HG02981 (cell line): ENCODE results near the gene MT2A.
"Not testable (repeated sequence)": the region's sequence is repeated elsewhere in the genome, so short reads cannot be mapped to it uniquely, and the experiment has no call there.

Source experiments
- ATAC-seq: cut with Tn5 transposase; IDR thresholded peaks from one replicate; pipeline ENCODE4 v1.9.1; 2021; ENCODE audit warnings: mild to moderate bottlenecking, moderate library complexity; ENCODE audit not compliant: unreplicated experiment

MT2A gene

DNA sequence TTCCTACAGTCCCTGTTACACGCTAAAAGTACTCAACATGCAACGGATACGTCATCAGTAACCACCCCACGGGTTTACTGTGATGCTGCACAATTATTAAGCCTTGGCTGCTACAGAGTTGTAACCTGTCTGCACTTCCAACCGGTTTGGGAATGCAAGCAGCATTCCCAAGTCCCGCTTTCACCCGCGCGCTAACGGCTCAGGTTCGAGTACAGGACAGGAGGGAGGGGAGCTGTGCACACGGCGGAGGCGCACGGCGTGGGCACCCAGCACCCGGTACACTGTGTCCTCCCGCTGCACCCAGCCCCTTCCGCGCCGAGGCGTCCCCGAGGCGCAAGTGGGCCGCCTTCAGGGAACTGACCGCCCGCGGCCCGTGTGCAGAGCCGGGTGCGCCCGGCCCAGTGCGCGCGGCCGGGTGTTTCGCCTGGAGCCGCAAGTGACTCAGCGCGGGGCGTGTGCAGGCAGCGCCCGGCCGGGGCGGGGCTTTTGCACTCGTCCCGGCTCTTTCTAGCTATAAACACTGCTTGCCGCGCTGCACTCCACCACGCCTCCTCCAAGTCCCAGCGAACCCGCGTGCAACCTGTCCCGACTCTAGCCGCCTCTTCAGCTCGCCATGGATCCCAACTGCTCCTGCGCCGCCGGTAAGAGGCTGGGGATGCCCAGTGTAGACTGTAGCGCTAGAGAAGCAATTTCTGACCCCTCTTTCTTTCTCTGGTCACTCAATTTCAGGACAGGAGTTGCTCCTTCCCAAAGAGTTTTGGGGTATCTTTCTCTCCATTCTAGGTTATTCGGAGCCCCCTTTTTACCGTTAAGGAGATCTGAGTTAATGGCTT lies at the start of gene MT2A:
Gene MT2A, plus strand, starts transcription at position 542 of the 833 bp plus-strand sequence. Its CDS starts 72 bp downstream, at position 614.
- ATAC-seq, result peak; percentile 87

DNA sequence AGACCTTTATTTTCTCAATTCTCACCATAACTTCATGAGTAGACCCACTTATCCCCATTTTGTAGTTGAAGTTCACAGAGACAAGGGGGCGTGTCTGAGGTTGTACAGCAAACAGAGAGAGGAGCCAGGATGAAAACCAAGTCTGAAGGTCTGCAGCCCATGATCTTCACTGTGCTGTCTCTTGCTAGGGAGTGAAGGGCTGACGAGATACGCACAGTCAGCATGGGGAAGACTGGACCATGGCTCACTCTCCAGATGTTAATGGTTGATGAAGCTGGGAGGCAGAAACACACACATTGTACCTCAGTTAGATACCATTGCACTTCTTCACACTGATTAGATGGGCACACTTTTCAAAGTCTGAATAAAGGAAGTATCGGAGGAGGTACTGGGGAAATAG lies 49.3 kb upstream of the MT2A start:
- ATAC-seq, result no peak

GRCh38 chr16:56560447-56560846 lies 47.9 kb upstream of the MT2A start:
- ATAC-seq, result no peak

- ATAC-seq, result no peak
Measured at GRCh38 chr16:56561126-56561525, 47.3 kb upstream of the MT2A start.

GRCh38 chr16:56564793-56565477 lies 43.4 kb upstream of the MT2A start, which contains the start of gene MT4:
Gene MT4, plus strand, starts transcription at chr16:56565073. Its CDS starts 56 bp downstream, at chr16:56565129.
- no peak for ATAC-seq

- no peak for ATAC-seq
Measured at GRCh38 chr16:56569971-56570370, 38.4 kb upstream of the MT2A start.

DNA sequence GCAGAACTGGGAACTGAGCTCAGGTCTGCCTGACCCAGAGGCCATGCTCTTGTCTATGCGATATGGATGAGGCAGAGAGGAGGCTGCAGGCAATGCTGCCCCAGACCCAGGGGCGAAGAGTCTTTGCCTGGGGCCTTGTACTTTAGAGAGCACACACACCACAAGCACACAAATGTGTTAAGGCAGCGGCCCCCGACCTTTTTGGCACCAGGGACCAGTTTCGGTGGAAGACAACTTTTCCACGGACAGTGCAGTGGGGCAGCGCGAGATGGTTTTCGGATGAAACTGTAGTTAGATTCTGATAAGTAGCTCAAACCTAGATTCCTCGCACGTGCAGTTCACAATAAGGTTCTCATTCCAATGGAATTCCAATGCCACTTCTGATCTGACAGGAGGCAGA lies 36.9 kb upstream of the MT2A start:
- ATAC-seq, result no peak

- no peak for ATAC-seq
Measured at GRCh38 chr16:56574625-56575024, 33.8 kb upstream of the MT2A start.

DNA sequence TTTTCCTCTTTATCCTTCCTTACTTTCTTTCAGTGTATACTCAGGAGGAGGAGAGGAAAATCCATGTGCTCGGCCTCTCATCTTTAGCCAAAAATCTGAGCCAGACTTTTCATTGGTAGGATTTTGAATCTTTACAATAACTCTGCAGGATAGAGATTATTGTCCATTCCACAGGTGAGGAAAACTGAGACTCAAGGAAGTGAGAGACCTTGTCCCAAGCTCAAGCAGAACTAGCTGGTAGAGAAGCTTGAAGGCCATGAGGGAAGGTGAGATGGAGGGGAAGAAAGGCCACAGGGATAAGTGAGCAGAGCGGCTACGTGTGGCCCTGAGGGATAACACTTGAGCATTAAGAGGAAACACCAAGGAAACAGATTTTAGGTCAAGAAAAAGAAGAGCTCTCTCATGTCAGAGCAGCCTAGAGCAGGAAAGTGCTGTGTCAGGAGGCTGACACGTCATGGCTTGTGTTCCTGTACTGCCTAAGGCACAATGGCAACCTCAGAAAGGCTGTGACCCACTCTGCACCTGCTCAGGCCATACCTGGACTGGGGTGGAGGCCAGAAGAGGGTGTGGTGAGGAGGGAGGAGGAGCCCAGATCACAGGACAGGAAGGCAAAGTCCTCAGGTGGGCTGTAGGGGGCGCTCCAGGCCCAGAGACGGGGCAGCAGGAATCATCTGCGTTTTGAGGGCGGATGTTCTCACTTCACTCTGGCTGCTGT lies 31.6 kb upstream of the MT2A start:
- peak; percentile 85 for ATAC-seq

GRCh38 chr16:56577300-56577625 lies 31.1 kb upstream of the MT2A start:
- ATAC-seq, result no peak

DNA sequence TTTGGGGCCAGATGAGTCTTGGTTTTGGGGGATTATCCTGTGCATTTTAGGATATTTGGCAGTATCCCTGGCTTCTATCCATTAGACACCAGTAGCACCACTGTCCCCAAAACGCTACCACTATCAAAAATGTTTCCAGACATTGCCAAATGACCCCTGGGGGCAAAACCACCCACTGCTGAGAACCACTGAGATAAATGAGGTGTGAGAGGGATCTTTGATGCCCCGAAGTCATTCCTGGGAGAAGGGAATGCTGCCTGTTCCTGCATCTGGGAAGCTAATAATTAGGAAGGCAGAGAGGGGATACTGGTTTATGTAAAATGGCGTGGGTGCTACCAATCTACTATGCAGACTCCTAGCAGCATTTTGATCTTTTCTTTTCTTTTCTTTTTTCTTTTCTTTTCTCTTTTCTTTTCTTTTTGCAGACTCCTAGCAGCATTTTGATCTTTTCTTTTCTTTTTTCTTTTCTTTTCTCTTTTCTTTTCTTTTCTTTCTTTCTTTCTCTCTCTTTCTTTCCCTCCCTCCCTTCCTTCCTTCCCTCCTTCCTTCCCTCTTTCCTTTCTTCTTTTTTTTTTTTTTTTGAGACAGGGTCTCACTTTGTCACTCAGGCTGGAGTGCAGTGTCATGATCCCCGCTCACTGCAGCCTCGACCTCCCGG lies 27.9 kb upstream of the MT2A start:
- ATAC-seq, result no peak

GRCh38 chr16:56582911-56583310 lies 25.5 kb upstream of the MT2A start:
- ATAC-seq, result not testable (repeated sequence)

GRCh38 chr16:56583351-56584168 lies 24.8 kb upstream of the MT2A start:
- ATAC-seq, result no peak

- ATAC-seq, result no peak
Measured at GRCh38 chr16:56584276-56584675, 24.1 kb upstream of the MT2A start.

DNA sequence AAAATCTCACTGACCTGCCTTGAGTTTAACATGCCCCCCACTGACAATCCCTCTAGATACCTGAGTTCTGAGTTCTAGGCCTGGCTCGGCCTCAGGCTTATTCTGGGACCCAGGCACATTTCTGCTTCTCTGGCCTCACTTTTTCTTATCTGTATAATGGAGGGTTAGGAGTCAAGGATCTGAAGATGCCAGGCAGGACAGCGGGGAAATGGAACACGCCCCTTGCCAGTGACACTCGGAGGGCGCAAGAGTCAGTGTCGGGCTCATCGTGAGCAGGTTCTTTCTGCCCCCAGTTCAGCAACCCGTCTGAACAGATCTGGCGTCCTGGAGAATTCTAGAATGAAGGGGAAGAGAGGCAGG lies 19.6 kb upstream of the MT2A start:
- ATAC-seq, result no peak

- ATAC-seq, result no peak
Measured at GRCh38 chr16:56589141-56590039, 19.0 kb upstream of the MT2A start, which contains the start of gene MT3. Gene MT3, plus strand, starts transcription at chr16:56589528. Its CDS starts 63 bp downstream, at chr16:56589591.

DNA sequence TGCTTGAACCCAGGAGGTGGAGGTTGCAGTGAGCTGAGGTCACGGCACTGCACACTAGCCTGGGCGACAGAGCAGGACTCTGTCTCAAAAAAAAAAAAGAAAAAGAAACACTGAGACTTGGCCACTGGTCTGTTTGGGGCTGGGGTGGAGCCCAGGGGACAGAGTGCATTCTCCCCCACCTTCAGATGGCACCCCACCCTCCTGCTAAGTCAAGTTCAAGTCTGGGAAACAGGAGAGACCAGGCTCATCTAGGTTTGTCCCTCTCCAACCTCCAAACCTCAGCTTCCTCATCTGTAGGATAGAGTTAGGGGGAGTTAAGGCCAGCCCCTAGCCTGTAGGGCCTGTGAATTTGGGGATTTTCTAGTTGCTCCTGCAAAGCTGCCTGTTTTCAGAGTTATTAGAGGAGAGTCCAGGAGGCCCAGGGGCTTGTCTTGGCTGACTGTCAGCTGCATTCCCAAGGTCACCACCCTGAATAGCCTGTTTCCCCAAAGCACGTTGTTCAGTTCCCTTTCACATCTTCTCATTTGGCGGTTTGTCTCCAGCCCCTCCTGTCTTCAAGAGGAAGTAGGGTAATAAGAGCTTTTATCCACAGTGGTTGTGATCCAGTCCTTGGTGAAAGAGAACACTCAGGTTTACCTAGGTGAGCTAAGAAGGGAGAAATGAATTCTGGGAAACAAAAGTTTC lies 16.9 kb upstream of the MT2A start:
- no peak for ATAC-seq

GRCh38 chr16:56593573-56594291 lies 14.7 kb upstream of the MT2A start:
- ATAC-seq, result no peak
